GM12878 (cell line): ENCODE data around the gene CHMP6. TPM values are rescaled to one million over a fixed set of nuclear protein-coding genes. Genes with fewer than 3 reads are reported as not detected.

ENCODE experiments used
- ATAC-seq: fragments of 200-7000 bp; cut with Tn5 transposase; 3 replicates; pipeline ENCODE4 v1.9.1; 2020; ENCODE audit warnings: mild to moderate bottlenecking, moderate library complexity
- BruUV-seq: library from RNA; stranded (reverse); fragments of 400-500 nt; replicated peaks from 2 replicates; lab custom pipeline; 2021; lab: Mats Ljungman, UMichigan
- CTCF ChIA-PET: fragments of 300-600 bp; sonication (Branson Sonifier 250); formaldehyde crosslinking; extraction: SDS; loops from one replicate; lab custom pipeline; 2021; ENCODE audit warnings: inconsistent platforms; lab: Yijun Ruan, JAX
- POLR2A ChIA-PET: fragments of 350-600 bp; formaldehyde crosslinking; extraction: SDS; loops from one replicate; lab custom pipeline; 2021; ENCODE audit warnings: inconsistent platforms; lab: Charles Lee
- RAD21 ChIA-PET: fragments of 300-600 bp; sonication (Branson Sonifier 250); formaldehyde crosslinking; loops from one replicate; lab custom pipeline; 2023; ENCODE audit warnings: antibody characterized with exemption; ENCODE audit not compliant: unreplicated experiment; lab: Charles Lee
- SMC1A ChIA-PET: fragments of 300-600 bp; sonication (Branson Sonifier 250); formaldehyde crosslinking; loops from one replicate; lab custom pipeline; 2023; ENCODE audit not compliant: unreplicated experiment, uncharacterized antibody; lab: Charles Lee
- DNase-seq: peaks from one replicate; pipeline ENCODE4 v3.0.0-alpha.2; 2011; ENCODE audit warnings: low read depth, low spot score
- FAIRE-seq: peaks from 3 replicates; lab custom pipeline; 2011; peaks lifted over from hg19 to GRCh38; lab: Jason Lieb, UNC
- H2AFZ ChIP-seq: 2 replicates; pipeline ENCODE4 v1.6.0; 2011; ENCODE audit warnings: low read depth, low read length, control low read depth; ENCODE audit not compliant: control insufficient read depth
- H3K27ac ChIP-seq: 2 replicates; pipeline ENCODE4 v1.5.1; 2011; ENCODE audit warnings: control low read depth; ENCODE audit not compliant: control insufficient read depth, insufficient read depth
- H3K27me3 ChIP-seq, 2 experiments: replicated peaks in 1 of 2; 2 replicates each; pipeline versions ENCODE4 v1.6.0 to v1.6.1; 2011; ENCODE audit warnings: low read length in 1 of 2; ENCODE audit not compliant: control insufficient read depth in 2 of 2, insufficient read depth in 2 of 2
- H3K36me3 ChIP-seq, 2 experiments: 2 replicates each; pipeline ENCODE4 v1.5.1; 2011; ENCODE audit warnings: low read length in 1 of 2; ENCODE audit not compliant: control insufficient read depth in 2 of 2, insufficient read depth in 2 of 2
- H3K4me1 ChIP-seq: 2 replicates; pipeline ENCODE4 v1.6.1; 2011; ENCODE audit warnings: mild to moderate bottlenecking, low read length, moderate library complexity, mixed read lengths; ENCODE audit not compliant: control insufficient read depth, insufficient read depth
- H3K4me2 ChIP-seq: 2 replicates; pipeline ENCODE4 v1.6.0; 2011; ENCODE audit warnings: control low read depth; ENCODE audit not compliant: control insufficient read depth, insufficient read depth
- H3K4me3 ChIP-seq: fragments of 200-600 bp; sonication (generic); 2 replicates; pipeline ENCODE4 v1.5.1; 2016
- H3K79me2 ChIP-seq: 2 replicates; pipeline ENCODE4 v1.6.0; 2011; ENCODE audit warnings: low read length; ENCODE audit not compliant: control insufficient read depth, insufficient read depth
- H3K9ac ChIP-seq: 2 replicates; pipeline ENCODE4 v1.8.0; 2011; ENCODE audit warnings: low read length, control low read depth, mixed read lengths; ENCODE audit not compliant: control insufficient read depth, insufficient read depth
- H3K9me3 ChIP-seq: replicated peaks from 3 replicates; pipeline ENCODE4 v1.5.1; 2011; ENCODE audit warnings: mild to moderate bottlenecking, low read length; ENCODE audit not compliant: control insufficient read depth, insufficient read depth
- H4K20me1 ChIP-seq: 2 replicates; pipeline ENCODE4 v1.6.0; 2011; ENCODE audit not compliant: control insufficient read depth, insufficient read depth
- CBX3 ChIP-seq: fragments of 200-600 bp; sonication (generic); IDR thresholded peaks from 2 replicates; pipeline ENCODE4 v1.6.1; 2016; ENCODE audit warnings: low read depth, borderline replicate concordance
- ETV6 ChIP-seq, 2 experiments: fragments of 450-650 bp in 1 of 2; IDR thresholded peaks in 1 of 2; conservative IDR thresholded peaks in 1 of 2; 2 replicates each; pipeline ENCODE4 v1.6.1; 2014; ENCODE audit warnings: antibody characterized with exemption in 1 of 2, borderline replicate concordance in 1 of 2, low read depth in 1 of 2, mild to moderate bottlenecking in 1 of 2, moderate library complexity in 1 of 2
- POLR2A ChIP-seq: IDR thresholded peaks from 2 replicates; pipeline ENCODE4 v1.6.1; 2011; ENCODE audit warnings: low read depth, mild to moderate bottlenecking, low read length
- POLR2AphosphoS5 ChIP-seq: IDR thresholded peaks from 2 replicates; pipeline ENCODE4 v1.6.1; 2011; ENCODE audit warnings: mild to moderate bottlenecking, low read length, inconsistent platforms
- RB1 ChIP-seq: fragments of 450-650 bp; formaldehyde crosslinking; IDR thresholded peaks from 2 replicates; pipeline ENCODE4 v1.6.1; 2017; ENCODE audit warnings: mild to moderate bottlenecking, borderline replicate concordance
- SRF ChIP-seq, 2 experiments: IDR thresholded peaks; 2 replicates each; pipeline ENCODE4 v1.6.1; 2011; ENCODE audit warnings: low read depth in 2 of 2, low read length in 2 of 2, mild to moderate bottlenecking in 1 of 2, moderate library complexity in 1 of 2
- ZNF274 ChIP-seq: IDR thresholded peaks from one replicate; pipeline ENCODE4 v1.8.0; 2011; ENCODE audit not compliant: insufficient read length, insufficient read depth
- WGBS: methylation state at CpG from one replicate; pipeline ENCODE4 v1.1.6; 2016; ENCODE audit warnings: low lambda C conversion rate; ENCODE audit not compliant: insufficient replicate concordance, insufficient coverage; ENCODE audit errors: missing lambda C conversion rate; 5-methylcytosine and 5-hydroxymethylcytosine counted together
- in situ Hi-C: fragments of 300-500 bp; cut with MboI; formaldehyde crosslinking; loops from 9 replicates; pipeline ENCODE4 v1.14.3; 2018; ENCODE audit warnings: mixed read lengths
- intact Hi-C: fragments of 100-400 bp; cut with micrococcal nuclease; formaldehyde crosslinking; loops from one replicate; pipeline ENCODE4 v1.14.2; 2022; ENCODE audit not compliant: unreplicated experiment
- polyA plus RNA-seq, 11 experiments: library from polyadenylated mRNA; depleted of rRNA in 4 of 11; unstranded in 6 of 11; stranded (reverse) in 5 of 11; fragments of >200 nt; fragmentation: Nextera tagmentation in 4 of 11; fragmentation: Illumina TruSeq in 1 of 11; extraction: Ambion mirVana in 4 of 11; extraction: Trizol in 1 of 11; gene quantifications; 1 replicate in 1 of 11; 2 replicates in 10 of 11; pipeline versions ENCODE4 v1.2.1 to v1.2.3, GENCODE V29; 2011 to 2016; ENCODE audit warnings: inconsistent platforms in 2 of 11, missing spikeins in 2 of 11, low read depth in 1 of 11
- total RNA-seq, 4 experiments: library from RNA; depleted of rRNA in 3 of 4; stranded (reverse); fragments of >200 nt in 3 of 4; fragmentation: Illumina TruSeq in 1 of 4; extraction: Trizol in 1 of 4; gene quantifications; 2 replicates each; pipeline versions ENCODE4 v1.2.1 to v1.2.3, GENCODE V29; 2013 to 2021

Gene CHMP6
- total and polyA plus RNA-seq, 10 of the 15 experiments (the other 5 are each of a cell fraction or from before 2014, with no cell fraction given), result 0.21 to 37.9 (median 14.7) TPM

DNA sequence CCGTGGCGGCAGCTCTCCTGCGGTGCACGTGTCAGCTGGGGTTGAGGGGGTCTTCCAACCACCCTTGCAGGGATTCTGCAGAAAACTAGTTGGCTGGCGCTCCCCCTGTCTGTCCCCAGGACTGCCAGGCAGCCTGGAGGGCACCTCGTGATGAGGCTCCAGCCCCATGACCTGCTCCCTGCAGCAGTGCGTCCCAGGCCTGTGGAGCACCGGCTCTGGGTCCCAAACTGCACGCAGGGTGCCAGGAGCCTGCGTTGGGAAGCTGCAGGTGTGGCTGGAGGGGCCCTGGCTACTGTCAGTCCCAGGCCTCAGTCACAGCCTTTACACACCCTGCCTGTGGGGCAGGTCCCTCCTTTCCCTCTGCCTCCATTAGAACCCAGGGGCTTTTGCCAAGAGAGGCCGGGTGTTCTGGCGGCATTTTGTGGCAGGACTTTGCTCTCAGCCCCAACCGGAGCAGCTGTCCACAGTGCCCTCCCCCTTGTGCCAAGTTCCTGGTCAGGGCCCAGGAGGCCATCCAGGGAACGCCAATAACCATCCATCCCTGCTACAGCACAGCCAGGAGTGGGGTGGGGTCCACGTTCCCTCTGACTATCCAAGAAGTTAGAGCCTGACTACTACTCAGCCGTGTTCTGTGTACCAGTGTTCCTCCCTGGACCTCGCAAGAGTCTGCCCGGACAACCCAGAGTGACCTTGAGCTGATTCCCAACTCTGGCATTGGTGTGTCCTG is 9.2 kb downstream of the CHMP6 start:
- ATAC-seq, result no peak
- H3K9ac ChIP-seq, result no peak overlapping the region
- RAD21 ChIA-PET, result no interaction called here
- no peaks in the 10 kb centered on the region for H3K79me2 ChIP-seq
- H3K4me2 ChIP-seq, result no peak overlapping the region
- POLR2A ChIA-PET, result no interaction called here
- SMC1A ChIA-PET, result no interaction called here
- H3K36me3 ChIP-seq, result peaks cover 2 to 8% of the 10 kb centered on the region in 2 experiments; a peak in 3 of 4 replicates
- no peaks in the 10 kb centered on the region for H3K9me3 ChIP-seq
- H3K4me3 ChIP-seq, result no peak overlapping the region
- DNase-seq, result no peak
- CTCF ChIA-PET, result no interaction called here
- peaks cover 0 to 5% of the 10 kb centered on the region in 2 experiments; a peak in 3 of 4 replicates for H3K27me3 ChIP-seq
- no peaks in the 10 kb centered on the region; the same call in 1 of the 2 replicates for H4K20me1 ChIP-seq
- no TSS peak for BruUV-seq
- in situ Hi-C loops, result loop anchor here (25.0 kb wide), 1 partner anchor 237 kb away; the partner anchor contains the start of genes NDUFAF8 and TEPSIN
- intact Hi-C loops, result no loop called here
- FAIRE-seq, result no peak
- no peak for TF ChIP-seq ETV6 (conservative IDR thresholded peaks at IDR 0.05 in 1 of 2, IDR thresholded peaks at IDR 0.05 in 1 of 2; ENCODE audit: borderline replicate concordance in 1 of 2, low read depth in 1 of 2)
- no peak for TF ChIP-seq SRF (IDR thresholded peaks at IDR 0.05; ENCODE audit: low read depth in 2 of 2, low read length in 2 of 2)
- TF ChIP-seq POLR2A, result peak; percentile 53
- peak; percentile 25; the same call in 1 of the 2 replicates for TF ChIP-seq POLR2AphosphoS5
- no peak for TF ChIP-seq ZNF274
- TF ChIP-seq CBX3, result no peak
- TF ChIP-seq RB1, result no peak
- H2AFZ ChIP-seq, result no peak overlapping the region
- H3K27ac ChIP-seq, result no peak overlapping the region
- no peaks in the 10 kb centered on the region for H3K4me1 ChIP-seq
- 83% methylated on average over 18 of the region's 18 CpGs for WGBS
